Amygdala (tissue), 56 donors: Measurements from ENCODE around the gene NKX2-2.

Source experiments
- DNase-seq, 56 donors: peaks; one replicate each; lab custom pipeline; 2025; lab: John Stamatoyannopoulos, UW

NKX2-2 gene

DNA sequence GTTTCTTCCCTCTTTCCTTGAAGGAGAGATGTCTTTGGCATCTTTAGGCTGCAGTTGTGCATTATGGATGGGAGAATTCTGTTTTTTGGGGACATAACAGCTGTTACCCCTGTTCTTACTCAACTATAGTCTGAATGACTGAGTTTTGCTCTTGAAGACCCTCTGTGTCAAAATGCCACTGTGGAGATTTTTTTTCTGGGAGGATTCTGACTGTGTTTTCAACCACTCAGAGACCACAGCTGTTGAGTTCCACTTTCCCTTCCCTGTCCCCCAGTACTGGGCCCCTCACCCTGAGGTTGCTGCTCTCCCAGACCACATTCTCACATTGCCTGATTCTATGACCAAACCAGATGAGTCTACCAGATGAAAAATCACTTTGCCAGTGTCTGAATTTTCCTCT lies 48.1 kb downstream of the NKX2-2 start:
- DNase-seq: no peak

DNA sequence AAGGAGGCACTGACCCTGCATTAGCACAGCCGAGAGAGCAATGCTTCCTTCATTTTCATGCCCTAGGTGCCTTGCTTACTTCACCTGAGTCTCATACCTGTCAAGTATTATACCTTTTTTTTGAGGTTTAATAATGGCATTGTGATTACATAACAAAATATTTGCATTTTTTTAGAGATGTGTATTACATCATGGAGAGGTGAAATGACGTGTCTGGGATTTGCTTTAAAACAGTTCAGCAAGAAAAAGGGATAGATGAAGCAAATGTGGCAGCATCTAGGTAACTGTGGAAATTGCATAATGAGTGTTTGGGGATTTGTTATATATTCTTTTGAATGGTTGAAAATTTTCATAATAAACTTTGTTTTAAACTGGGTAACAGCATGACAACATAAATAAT lies 48.9 kb downstream of the NKX2-2 start:
- DNase-seq: no peak
